Activated naive CD8-positive, alpha-beta T cell treated with anti-CD3 and anti-CD28 coated beads, Interleukin-2, amount 50 U/mL, for 16 hours (primary cell): ENCODE measurements around the gene HAPLN2.

Experiments used
- DNase-seq: peaks from one replicate; pipeline ENCODE4 v3.0.0-alpha.2; 2020; ENCODE audit warnings: low read depth, low spot score

Gene HAPLN2

GRCh38 chr1:156662005-156662799, 43.0 kb downstream of the HAPLN2 start:
- DNase-seq, result no peak

GRCh38 chr1:156662800-156663055, 43.5 kb downstream of the HAPLN2 start:
- no peak for DNase-seq

GRCh38 chr1:156663178-156663577, 44.0 kb downstream of the HAPLN2 start:
- DNase-seq, result no peak

DNA sequence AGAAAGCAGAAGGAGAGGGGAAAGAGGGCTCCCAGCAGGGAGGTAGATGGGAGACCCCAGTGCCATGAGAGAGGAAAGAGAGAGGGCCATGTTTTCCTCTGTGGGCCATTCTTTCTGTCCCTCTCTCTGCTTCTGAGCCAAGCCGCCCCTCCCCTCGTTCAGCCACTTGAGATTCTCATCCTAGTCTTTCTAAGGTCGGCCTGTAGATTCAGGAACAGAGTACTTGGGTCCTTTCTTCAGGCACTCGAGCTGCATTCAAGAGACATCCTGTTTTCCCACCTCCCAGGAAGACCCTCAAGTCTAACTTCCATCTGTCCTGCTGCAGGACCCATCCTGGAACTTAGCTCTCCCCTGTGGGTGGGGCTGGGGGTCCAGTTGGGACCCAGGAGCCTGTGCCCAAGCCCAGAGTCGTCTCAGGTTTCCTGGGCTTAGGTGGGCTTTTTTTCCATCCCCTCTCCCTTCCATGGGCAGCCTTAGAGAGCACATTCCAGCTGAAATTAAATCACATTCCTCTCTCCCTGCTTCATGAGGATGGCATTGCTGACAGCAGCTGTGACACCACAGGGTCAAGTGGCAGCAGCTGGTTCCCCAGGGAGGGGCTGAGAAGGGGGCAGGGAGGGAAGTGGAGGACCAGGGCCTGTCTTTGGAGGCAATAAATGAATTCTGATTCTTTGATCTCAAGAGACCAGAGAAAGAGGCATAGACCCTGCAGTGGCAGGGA, 45.0 kb downstream of the HAPLN2 start:
- DNase-seq, result no peak

GRCh38 chr1:156664767-156665411, 45.7 kb downstream of the HAPLN2 start:
- no peak for DNase-seq

GRCh38 chr1:156665539-156665938, 46.3 kb downstream of the HAPLN2 start:
- no peak for DNase-seq

- no peak for DNase-seq
Measured at GRCh38 chr1:156666862-156667609, 47.8 kb downstream of the HAPLN2 start.

DNA sequence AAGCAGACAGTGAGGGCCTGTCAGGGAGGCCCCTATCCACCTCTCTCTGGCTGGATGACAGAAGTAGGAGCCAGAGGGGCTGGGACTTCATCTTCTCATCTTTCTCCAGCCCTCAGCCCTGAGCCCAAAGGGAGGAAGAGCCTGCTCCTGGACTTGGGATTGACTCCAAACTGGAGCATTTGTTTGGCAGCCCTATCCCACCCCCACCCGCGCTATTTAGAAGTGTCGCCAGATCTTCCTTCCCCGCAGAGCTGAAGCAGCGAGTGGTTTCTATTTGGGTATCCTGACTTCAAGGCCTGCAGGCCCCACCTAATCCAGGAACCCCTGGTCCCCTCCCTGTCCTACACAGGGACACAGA, 48.4 kb downstream of the HAPLN2 start:
- DNase-seq, result no peak

GRCh38 chr1:156667968-156668709, 48.9 kb downstream of the HAPLN2 start:
- no peak for DNase-seq

GRCh38 chr1:156668801-156669637, 49.8 kb downstream of the HAPLN2 start:
- DNase-seq, result no peak

- no peak for DNase-seq
Measured at GRCh38 chr1:156669794-156670193, 50.6 kb downstream of the HAPLN2 start.

DNA sequence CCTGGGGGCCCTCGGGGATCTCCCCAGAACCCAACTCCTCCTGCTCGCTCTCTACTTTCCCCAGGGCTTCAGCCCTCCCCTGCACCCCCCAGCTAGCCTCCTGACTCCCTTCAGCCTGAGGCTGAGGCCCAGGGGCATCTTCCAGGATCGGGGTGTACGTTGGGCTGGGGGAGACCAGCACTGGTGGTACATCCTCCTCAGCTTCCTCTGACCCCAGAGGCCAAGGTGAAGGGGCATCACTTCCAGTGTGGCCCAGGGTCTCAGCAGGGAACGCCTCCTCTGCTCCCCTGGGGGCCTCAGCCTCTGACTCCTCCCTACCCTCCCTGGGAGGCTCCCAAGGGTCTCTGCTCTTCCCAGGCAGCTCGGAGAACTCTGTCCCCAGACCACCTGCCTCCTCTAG, 51.1 kb downstream of the HAPLN2 start:
- no peak for DNase-seq

- DNase-seq, result no peak
Measured at GRCh38 chr1:156670791-156671190, 51.6 kb downstream of the HAPLN2 start.

DNA sequence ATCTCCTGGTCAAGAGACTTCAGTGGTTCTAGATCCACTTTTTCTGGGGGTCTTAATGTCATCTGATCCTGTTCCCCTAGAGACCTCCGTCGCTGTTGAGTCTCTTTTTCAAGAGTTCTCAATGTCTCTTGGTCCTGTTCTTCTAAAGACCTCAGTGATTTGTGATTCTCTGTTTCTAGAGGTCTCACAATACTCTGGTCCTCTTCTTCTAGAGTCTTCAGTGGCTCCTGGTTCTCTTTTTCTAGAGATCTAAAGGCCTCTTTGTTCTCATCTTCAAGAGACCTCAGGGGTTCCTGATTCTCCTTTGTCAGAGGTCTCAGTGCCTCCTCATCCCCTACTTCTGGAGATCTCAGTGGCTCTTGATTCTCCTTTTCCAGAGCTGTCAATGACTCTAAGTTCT, 52.6 kb downstream of the HAPLN2 start:
- DNase-seq, result no peak

GRCh38 chr1:156673387-156674121, 54.3 kb downstream of the HAPLN2 start:
- no peak for DNase-seq
